BJ (cell line): Measurements from ENCODE around the gene SOCS3. TPM values are rescaled to one million over a fixed set of nuclear protein-coding genes. Genes with fewer than 3 reads are reported as not detected.

Experiments used
- CTCF ChIA-PET: fragments of 350-600 bp; formaldehyde crosslinking; extraction: SDS; loops from one replicate; lab custom pipeline; 2021; ENCODE audit warnings: antibody characterized with exemption, inconsistent platforms; lab: Yijun Ruan, JAX
- POLR2A ChIA-PET: fragments of 300-600 bp; sonication (Branson Sonifier 250); formaldehyde crosslinking; extraction: SDS; loops from one replicate; lab custom pipeline; 2021; ENCODE audit warnings: antibody characterized with exemption; lab: Charles Lee
- DNase-seq: peaks from one replicate; pipeline ENCODE4 v3.0.0-alpha.2; 2011; ENCODE audit warnings: low read depth
- H3K27me3 ChIP-seq: 2 replicates; pipeline ENCODE4 v1.6.0; 2011; ENCODE audit warnings: low read length; ENCODE audit not compliant: control insufficient read depth, insufficient read depth
- H3K36me3 ChIP-seq: 2 replicates; pipeline ENCODE4 v1.5.1; 2011; ENCODE audit warnings: low read length; ENCODE audit not compliant: control insufficient read depth, insufficient read depth
- H3K4me3 ChIP-seq: 2 replicates; pipeline ENCODE4 v1.5.1; 2011; ENCODE audit warnings: low read depth, mild to moderate bottlenecking, control low read depth, low read length
- polyA plus RNA-seq: library from polyadenylated mRNA; depleted of rRNA; stranded (reverse); fragments of >200 nt; gene quantifications from 2 replicates; pipeline ENCODE4 v1.2.3, GENCODE V29; 2011
- TF ChIP-seq, protein P1 (sequence below): IDR thresholded peaks from 2 replicates; pipeline ENCODE4 v1.5.1; 2011; ENCODE audit warnings: low read depth, mild to moderate bottlenecking, control low read depth, inconsistent platforms, low read length, moderate library complexity; ENCODE audit not compliant: insufficient read depth

Gene SOCS3
- polyA plus RNA-seq, 1 experiment = 26.4 TPM

DNA sequence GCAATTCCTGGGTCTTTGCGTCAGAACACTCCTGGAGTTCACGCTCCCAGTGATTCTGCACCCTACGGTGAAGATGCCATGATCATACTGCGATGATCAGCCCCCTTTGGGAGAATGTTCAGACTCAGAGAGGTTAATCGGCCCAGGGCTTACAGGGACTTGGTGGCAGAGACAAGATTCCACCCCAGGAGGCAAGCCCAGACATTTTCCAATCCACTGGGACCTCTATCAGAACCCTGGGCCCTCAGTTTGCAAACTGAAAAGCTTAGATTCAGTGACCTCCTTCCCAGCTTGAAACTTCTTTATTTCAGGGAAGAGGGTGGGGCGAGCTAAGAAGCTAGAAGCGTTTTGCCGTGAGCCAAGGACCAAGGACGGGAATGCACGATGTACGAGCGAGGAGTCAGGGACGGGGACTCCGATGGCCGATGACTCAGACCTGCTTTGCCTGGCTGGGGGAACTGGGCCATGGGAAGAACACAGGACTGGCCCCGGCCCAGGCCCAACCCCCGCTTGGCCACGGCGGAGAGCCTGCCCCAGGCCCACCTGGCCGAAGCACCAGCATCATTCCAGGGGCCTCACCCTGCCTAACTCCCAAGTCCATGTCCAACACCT, 34.7 kb downstream of the SOCS3 start:
- CTCF ChIA-PET = interaction anchor here (1.0 to 1.8 kb wide), 7 partner anchors 9 to 97 kb away, joined by 3 to 6 read pairs (median 3); no protein-coding TSS in a partner anchor
- H3K27me3 ChIP-seq = no peaks in the 10 kb centered on the region
- H3K36me3 ChIP-seq = no peaks in the 10 kb centered on the region
- POLR2A ChIA-PET = interaction anchor here (1.1 kb wide), 1 partner anchor 35 kb away, joined by 5 read pairs; the partner anchor contains the start of gene SOCS3
- no peak overlapping the region for H3K4me3 ChIP-seq
- DNase-seq = no peak
- TF ChIP-seq, protein P1, sequence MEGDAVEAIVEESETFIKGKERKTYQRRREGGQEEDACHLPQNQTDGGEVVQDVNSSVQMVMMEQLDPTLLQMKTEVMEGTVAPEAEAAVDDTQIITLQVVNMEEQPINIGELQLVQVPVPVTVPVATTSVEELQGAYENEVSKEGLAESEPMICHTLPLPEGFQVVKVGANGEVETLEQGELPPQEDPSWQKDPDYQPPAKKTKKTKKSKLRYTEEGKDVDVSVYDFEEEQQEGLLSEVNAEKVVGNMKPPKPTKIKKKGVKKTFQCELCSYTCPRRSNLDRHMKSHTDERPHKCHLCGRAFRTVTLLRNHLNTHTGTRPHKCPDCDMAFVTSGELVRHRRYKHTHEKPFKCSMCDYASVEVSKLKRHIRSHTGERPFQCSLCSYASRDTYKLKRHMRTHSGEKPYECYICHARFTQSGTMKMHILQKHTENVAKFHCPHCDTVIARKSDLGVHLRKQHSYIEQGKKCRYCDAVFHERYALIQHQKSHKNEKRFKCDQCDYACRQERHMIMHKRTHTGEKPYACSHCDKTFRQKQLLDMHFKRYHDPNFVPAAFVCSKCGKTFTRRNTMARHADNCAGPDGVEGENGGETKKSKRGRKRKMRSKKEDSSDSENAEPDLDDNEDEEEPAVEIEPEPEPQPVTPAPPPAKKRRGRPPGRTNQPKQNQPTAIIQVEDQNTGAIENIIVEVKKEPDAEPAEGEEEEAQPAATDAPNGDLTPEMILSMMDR = no peak

DNA sequence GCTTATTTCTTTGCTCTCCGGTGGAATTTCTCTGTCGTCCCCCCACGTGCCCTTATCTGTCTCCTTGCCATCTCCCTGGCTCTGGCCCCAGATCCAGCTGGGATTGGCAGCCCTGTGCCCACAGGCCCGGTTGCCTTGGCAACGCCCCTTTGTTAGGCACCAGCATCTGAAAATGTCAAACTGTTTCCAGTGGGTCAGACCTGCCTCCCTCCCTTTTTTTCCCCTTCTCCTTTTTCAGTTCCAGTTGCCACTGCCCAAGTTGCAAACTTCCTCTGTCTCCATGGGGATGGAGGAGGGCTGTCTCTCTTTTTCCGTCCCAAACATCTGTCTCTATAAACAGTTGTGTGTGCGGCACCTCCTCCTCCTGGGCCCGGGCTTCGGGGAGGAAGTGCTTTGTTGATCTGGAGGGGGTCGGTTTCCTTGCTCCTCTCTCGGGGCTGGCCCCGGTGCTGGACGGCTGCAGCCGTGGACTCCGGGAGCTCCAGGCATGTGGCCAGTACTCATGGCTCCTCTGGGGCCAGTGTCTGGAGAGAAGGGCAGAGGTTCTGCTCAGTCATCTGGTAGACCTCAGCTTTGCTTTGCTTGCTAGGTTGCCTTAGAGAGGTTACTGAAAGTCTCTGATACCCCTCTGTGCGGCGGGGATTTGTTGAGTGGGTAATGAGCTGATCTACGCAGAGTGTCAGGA, 35.3 kb downstream of the SOCS3 start:
- peak; percentile 77 for DNase-seq
- ChIA-PET CTCF (interaction anchor here (1.0 to 1.8 kb wide), 5 partner anchors 8 to 98 kb away, joined by 3 to 6 read pairs (median 4); no protein-coding TSS in a partner anchor), POLR2A (interaction anchor here (0.5 to 1.1 kb wide), 3 partner anchors 26 to 35 kb away, joined by 5 to 12 read pairs (median 9); partner anchors contain the start of gene SOCS3)
- Histone ChIP-seq H3K4me3 (no peak overlapping the region), H3K36me3 (no peaks in the 10 kb centered on the region), H3K27me3 (no peaks in the 10 kb centered on the region)
- TF ChIP-seq, protein P1 = no peak

DNA sequence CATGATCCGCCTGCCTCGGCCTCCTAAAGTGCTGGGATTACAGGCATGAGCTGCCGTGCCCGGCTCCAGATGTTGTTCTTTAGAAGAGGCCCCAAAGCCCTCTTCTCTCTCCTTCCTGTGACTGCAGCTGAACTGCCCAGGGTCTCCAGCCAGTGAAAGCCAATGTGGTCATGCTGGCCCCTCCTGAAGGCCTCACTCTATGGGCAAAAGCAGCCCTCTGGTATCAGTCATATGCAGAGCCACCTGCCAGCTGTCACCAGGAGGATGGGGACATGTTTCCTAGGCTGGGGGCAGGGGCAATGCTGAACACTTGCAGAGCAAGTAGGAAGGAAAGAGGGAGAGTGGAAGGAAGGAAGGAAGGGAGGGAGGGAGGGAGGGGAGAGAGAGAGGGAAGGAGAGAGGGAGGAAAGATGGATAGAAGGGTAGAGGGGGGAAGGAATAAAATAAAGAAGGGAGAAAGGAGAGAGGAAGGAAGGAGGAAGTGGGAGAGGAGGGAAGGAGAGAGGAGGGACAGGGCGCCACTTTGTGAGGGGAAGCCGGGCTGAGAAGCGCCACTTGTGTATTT, 36.0 kb downstream of the SOCS3 start:
- Histone ChIP-seq H3K27me3 (no peaks in the 10 kb centered on the region), H3K36me3 (no peaks in the 10 kb centered on the region), H3K4me3 (no peak overlapping the region)
- ChIA-PET CTCF (interaction anchor here (1.0 to 1.4 kb wide), 2 partner anchors 8 to 9 kb away, joined by 3 to 4 read pairs; no protein-coding TSS in a partner anchor), POLR2A (interaction anchor here (0.6 kb wide), 1 partner anchor 30 kb away, joined by 9 read pairs; no protein-coding TSS in a partner anchor)
- DNase-seq = no peak
- TF ChIP-seq, protein P1 = no peak

DNA sequence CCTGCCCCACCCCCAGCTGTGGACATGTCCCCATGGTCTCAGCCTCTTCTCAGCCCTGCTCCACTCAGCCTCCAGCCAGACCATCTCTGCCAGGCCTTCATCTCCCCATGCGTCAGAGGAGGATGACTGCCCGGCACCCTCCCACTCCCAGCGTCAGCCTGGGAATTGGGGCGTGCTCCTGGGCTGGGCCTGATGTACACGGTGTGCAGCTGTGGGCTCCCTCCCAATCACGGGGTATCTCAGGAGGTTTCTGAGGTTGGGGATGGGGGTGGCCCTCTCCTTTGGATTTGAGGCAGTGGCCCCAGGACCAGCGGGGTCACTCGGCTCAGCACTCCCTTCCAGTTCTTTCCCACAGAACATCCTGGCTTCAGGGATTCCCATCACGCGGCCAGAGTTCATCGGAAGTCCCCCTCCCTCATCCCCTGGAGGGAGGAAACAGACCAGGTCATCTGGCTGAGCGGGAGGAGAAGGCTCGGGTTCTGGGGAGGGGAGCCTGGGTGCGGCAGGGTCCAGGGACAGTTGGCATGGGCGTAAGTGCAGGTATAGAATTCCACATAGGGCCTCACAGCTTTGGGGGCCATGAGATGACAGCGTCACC, 36.9 kb downstream of the SOCS3 start:
- ChIA-PET POLR2A (no interaction called here), CTCF (interaction anchor here (0.9 to 1.3 kb wide), 2 partner anchors 29 to 205 kb away, joined by 3 read pairs; no protein-coding TSS in a partner anchor)
- TF ChIP-seq, protein P1 = no peak
- Histone ChIP-seq H3K4me3 (no peak overlapping the region), H3K27me3 (no peaks in the 10 kb centered on the region), H3K36me3 (no peaks in the 10 kb centered on the region)
- no peak for DNase-seq
